HEK293 (cell line): ENCODE measurements around the gene EDC3.

ENCODE experiments used
- ATF2 ChIP-seq: fragments of 450-650 bp; formaldehyde crosslinking; IDR thresholded peaks from 2 replicates; pipeline ENCODE4 v1.5.1; 2016; ENCODE audit warnings: missing biosample characterization, missing genetic modification characterization, low read depth
- BCL11A ChIP-seq: fragments of 450-650 bp; formaldehyde crosslinking; IDR thresholded peaks from 2 replicates; pipeline ENCODE4 v1.5.1; 2016; ENCODE audit warnings: low read depth, missing biosample characterization, missing genetic modification characterization
- BCL6B ChIP-seq: fragments of 450-650 bp; formaldehyde crosslinking; IDR thresholded peaks from 2 replicates; pipeline ENCODE4 v1.5.1; 2017; ENCODE audit warnings: missing biosample characterization, missing genetic modification characterization
- PRDM6 ChIP-seq: fragments of 450-650 bp; formaldehyde crosslinking; IDR thresholded peaks from 2 replicates; pipeline ENCODE4 v1.5.1; 2017; ENCODE audit warnings: missing biosample characterization, missing genetic modification characterization
- SCRT2 ChIP-seq: fragments of 450-650 bp; formaldehyde crosslinking; IDR thresholded peaks from 2 replicates; pipeline ENCODE4 v1.5.1; 2016; ENCODE audit warnings: missing biosample characterization, missing genetic modification characterization
- SP3 ChIP-seq: fragments of 450-650 bp; formaldehyde crosslinking; IDR thresholded peaks from 2 replicates; pipeline ENCODE4 v1.5.1; 2016; ENCODE audit warnings: missing biosample characterization, missing genetic modification characterization
- TSHZ1 ChIP-seq: fragments of 450-650 bp; formaldehyde crosslinking; IDR thresholded peaks from 2 replicates; pipeline ENCODE4 v1.5.1; 2016; ENCODE audit warnings: missing biosample characterization, missing genetic modification characterization, borderline replicate concordance
- ZBTB11 ChIP-seq: fragments of 450-650 bp; formaldehyde crosslinking; conservative IDR thresholded peaks from 2 replicates; pipeline ENCODE4 v1.5.1; 2016; ENCODE audit warnings: low read depth, missing biosample characterization, missing genetic modification characterization
- ZNF169 ChIP-seq: fragments of 450-650 bp; formaldehyde crosslinking; IDR thresholded peaks from 2 replicates; pipeline ENCODE4 v1.5.1; 2016; ENCODE audit warnings: missing biosample characterization, missing genetic modification characterization
- ZNF221 ChIP-seq: fragments of 450-650 bp; formaldehyde crosslinking; IDR thresholded peaks from 2 replicates; pipeline ENCODE4 v1.5.1; 2017; ENCODE audit warnings: missing biosample characterization, missing genetic modification characterization, borderline replicate concordance
- ZNF26 ChIP-seq: fragments of 450-650 bp; formaldehyde crosslinking; IDR thresholded peaks from 2 replicates; pipeline ENCODE4 v1.5.1; 2016; ENCODE audit warnings: missing biosample characterization, missing genetic modification characterization
- ZNF280D ChIP-seq: fragments of 450-650 bp; formaldehyde crosslinking; IDR thresholded peaks from 2 replicates; pipeline ENCODE4 v1.5.1; 2016; ENCODE audit warnings: missing biosample characterization, missing genetic modification characterization
- ZNF350 ChIP-seq: fragments of 450-650 bp; formaldehyde crosslinking; IDR thresholded peaks from 2 replicates; pipeline ENCODE4 v1.5.0; 2017; ENCODE audit warnings: missing biosample characterization, mild to moderate bottlenecking, missing genetic modification characterization
- ZNF426 ChIP-seq: fragments of 450-650 bp; formaldehyde crosslinking; IDR thresholded peaks from 2 replicates; pipeline ENCODE4 v1.5.1; 2017; ENCODE audit warnings: missing biosample characterization, missing genetic modification characterization, mild to moderate bottlenecking, inconsistent platforms, moderate library complexity
- ZNF555 ChIP-seq: fragments of 450-650 bp; formaldehyde crosslinking; conservative IDR thresholded peaks from 2 replicates; pipeline ENCODE4 v1.5.1; 2017; ENCODE audit warnings: missing biosample characterization, mild to moderate bottlenecking, missing genetic modification characterization, inconsistent platforms
- ZNF610 ChIP-seq: fragments of 450-650 bp; formaldehyde crosslinking; IDR thresholded peaks from 2 replicates; pipeline ENCODE4 v1.5.1; 2016; ENCODE audit warnings: missing biosample characterization, missing genetic modification characterization, borderline replicate concordance
- ZNF658 ChIP-seq: fragments of 450-650 bp; formaldehyde crosslinking; IDR thresholded peaks from 2 replicates; pipeline ENCODE4; 2016; ENCODE audit warnings: missing biosample characterization, missing genetic modification characterization
- ZNF701 ChIP-seq: fragments of 450-650 bp; formaldehyde crosslinking; IDR thresholded peaks from 2 replicates; pipeline ENCODE4 v1.5.1; 2016; ENCODE audit warnings: missing biosample characterization, missing genetic modification characterization
- ZNF704 ChIP-seq: fragments of 450-650 bp; formaldehyde crosslinking; IDR thresholded peaks from 2 replicates; pipeline ENCODE4 v1.5.1; 2016; ENCODE audit warnings: missing biosample characterization, missing genetic modification characterization
- ZNF707 ChIP-seq: fragments of 450-650 bp; formaldehyde crosslinking; IDR thresholded peaks from 2 replicates; pipeline ENCODE4 v1.5.1; 2016; ENCODE audit warnings: missing biosample characterization, missing genetic modification characterization

The EDC3 gene

GRCh38 chr15:74614744-74615507, 80.9 kb downstream of the EDC3 start (continued):
- no peak for TF ChIP-seq ZNF169 (tag by site-specific recombination)
- TF ChIP-seq ZNF350 (tag by site-specific recombination), result no peak
- TF ChIP-seq ATF2 (tag by site-specific recombination), result no peak
- no peak for TF ChIP-seq ZNF426 (tag by site-specific recombination)
- TF ChIP-seq ZNF701 (tag by site-specific recombination), result no peak
- TF ChIP-seq PRDM6 (tag by site-specific recombination), result no peak
- 0 out of 2 replicates have a peak, but pooled peaks have one; percentile 61 for TF ChIP-seq BCL11A (tag by site-specific recombination)
- TF ChIP-seq ZNF610 (tag by site-specific recombination), result no peak; the same call in none of the 2 replicates
- TF ChIP-seq ZNF704 (tag by site-specific recombination), result no peak; the same call in 1 of the 2 replicates
- 0 out of 2 replicates have a peak, but pooled peaks have one; percentile 8 for TF ChIP-seq SCRT2 (tag by site-specific recombination)
- TF ChIP-seq SP3 (tag by site-specific recombination), result peak; percentile 89
- TF ChIP-seq ZNF280D (tag by site-specific recombination), result 0 out of 2 replicates have a peak, but pooled peaks have one; percentile 37
- TF ChIP-seq ZNF221 (tag by site-specific recombination), result no peak
- TF ChIP-seq ZNF707, result no peak
- no peak for TF ChIP-seq ZNF658 (tag by site-specific recombination)
- peak; percentile 56; the same call in 1 of the 2 replicates for TF ChIP-seq TSHZ1
- TF ChIP-seq BCL6B (tag by site-specific recombination), result no peak
- no peak for TF ChIP-seq ZNF555 (tag by site-specific recombination)
- peak; percentile 0; the same call in 1 of the 2 replicates for TF ChIP-seq ZBTB11 (tag by site-specific recombination)
- no peak for TF ChIP-seq ZNF26 (tag by site-specific recombination)
